LoVo (cell line): ENCODE data around the gene HUS1.
"Not testable (repeated sequence)": the region's sequence is repeated elsewhere in the genome, so short reads cannot be mapped to it uniquely, and the experiment has no call there.

ENCODE experiments used
- DNase-seq: peaks from one replicate; pipeline ENCODE4 v3.0.0-alpha.2; 2016; ENCODE audit warnings: low spot score

Gene HUS1

GRCh38 chr7:47944536-47945260 is 34.7 kb downstream of the HUS1 start:
- DNase-seq, result no peak

GRCh38 chr7:47943676-47944474 is 35.5 kb downstream of the HUS1 start:
- no peak for DNase-seq

GRCh38 chr7:47942651-47943050 is 36.8 kb downstream of the HUS1 start:
- DNase-seq, result not testable (repeated sequence)

GRCh38 chr7:47942132-47942531 is 37.3 kb downstream of the HUS1 start:
- no peak for DNase-seq

GRCh38 chr7:47941136-47941844 is 38.1 kb downstream of the HUS1 start:
- no peak for DNase-seq

GRCh38 chr7:47940088-47941013 is 39.1 kb downstream of the HUS1 start:
- peak; percentile 75 for DNase-seq

GRCh38 chr7:47939425-47940036 is 39.9 kb downstream of the HUS1 start:
- DNase-seq, result no peak

GRCh38 chr7:47938574-47939165 is 40.7 kb downstream of the HUS1 start:
- DNase-seq, result no peak

- DNase-seq, result no peak
Measured at GRCh38 chr7:47937711-47938573, 41.5 kb downstream of the HUS1 start.

GRCh38 chr7:47937065-47937687 is 42.2 kb downstream of the HUS1 start:
- DNase-seq, result no peak

GRCh38 chr7:47936323-47936722 is 43.1 kb downstream of the HUS1 start:
- DNase-seq, result no peak

- DNase-seq, result no peak
Measured at GRCh38 chr7:47935336-47935735, 44.1 kb downstream of the HUS1 start.

- DNase-seq, result no peak
Measured at GRCh38 chr7:47934831-47935230, 44.6 kb downstream of the HUS1 start.

- no peak for DNase-seq
Measured at GRCh38 chr7:47933215-47933614, 46.2 kb downstream of the HUS1 start.

GRCh38 chr7:47932466-47933037 is 46.9 kb downstream of the HUS1 start:
- DNase-seq, result no peak

GRCh38 chr7:47932016-47932415 is 47.4 kb downstream of the HUS1 start:
- no peak for DNase-seq

- no peak for DNase-seq
Measured at GRCh38 chr7:47931005-47932004, 48.1 kb downstream of the HUS1 start.

- no peak for DNase-seq
Measured at GRCh38 chr7:47924266-47924665, 55.1 kb downstream of the HUS1 start.
